ENCODE data around the gene SLC41A2. TPM values are rescaled to one million over a fixed set of nuclear protein-coding genes. Genes with fewer than 3 reads are reported as not detected.
"Not testable (repeated sequence)": the region's sequence is repeated elsewhere in the genome, so short reads cannot be mapped to it uniquely, and the experiment has no call there.

SLC41A2 gene
- total RNA-seq, 2 experiments from 2014 or later = 5.3 to 16.4 TPM

DNA sequence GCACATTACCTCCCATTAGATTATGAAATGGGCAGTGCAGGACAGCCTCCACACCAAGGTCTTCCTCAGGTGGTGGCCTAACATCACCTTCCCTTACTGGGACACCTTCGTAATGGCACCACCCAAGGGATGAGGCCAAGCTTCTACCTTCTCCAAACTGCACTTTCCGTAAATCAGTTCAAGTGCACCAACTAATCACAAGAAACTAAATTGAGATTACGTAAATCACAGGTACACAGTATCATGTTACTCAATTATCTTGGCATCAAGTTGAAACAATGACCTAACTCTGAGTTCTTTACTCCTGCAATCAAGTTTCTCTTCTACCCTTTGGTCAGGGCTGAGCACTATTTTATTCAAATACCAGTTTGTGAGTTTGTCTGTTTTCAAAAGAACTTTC is 13.8 kb downstream of the SLC41A2 start:
- Histone ChIP-seq H3K27ac (ENCODE audit: low read depth, low read length, poor library complexity, severe bottlenecking) (no peak overlapping the region), H4K20me1 (ENCODE audit: insufficient read depth, low read length) (no peaks in the 10 kb centered on the region), H2AFZ (ENCODE audit: low read length) (no peak overlapping the region), H3K79me2 (ENCODE audit: insufficient read depth, low read depth, low read length) (no peaks in the 10 kb centered on the region), H3K9me2 (ENCODE audit: insufficient read depth, low read length) (no peaks in the 10 kb centered on the region), H3K4me1 (ENCODE audit: insufficient read depth, low read length, poor library complexity, severe bottlenecking) (no peaks in the 10 kb centered on the region), H3K36me3 (ENCODE audit: insufficient read depth, low read length) (no peaks in the 10 kb centered on the region), H3K9me3 (ENCODE audit: low read length) (0 out of 2 replicates have a peak, but pooled peaks cover 9% of the 10 kb centered on the region), H3K4me3 (ENCODE audit: low read depth, low read length, poor library complexity, severe bottlenecking) (no peak overlapping the region), H3K4me2 (ENCODE audit: low read length) (no peak overlapping the region)
- no peak for DNase-seq (ENCODE audit: low spot score)
- BruUV-seq (replicated peaks) = no TSS peak
- ChIA-PET POLR2A (interaction anchor here (0.6 kb wide), 1 partner anchor 669 kb away, joined by 3 read pairs; no protein-coding TSS in a partner anchor), CTCF (ENCODE audit: unreplicated experiment) (no interaction called here)
- intact Hi-C loops (cut with micrococcal nuclease; ENCODE audit: unreplicated experiment) = no loop called here
- TF ChIP-seq, protein P1, sequence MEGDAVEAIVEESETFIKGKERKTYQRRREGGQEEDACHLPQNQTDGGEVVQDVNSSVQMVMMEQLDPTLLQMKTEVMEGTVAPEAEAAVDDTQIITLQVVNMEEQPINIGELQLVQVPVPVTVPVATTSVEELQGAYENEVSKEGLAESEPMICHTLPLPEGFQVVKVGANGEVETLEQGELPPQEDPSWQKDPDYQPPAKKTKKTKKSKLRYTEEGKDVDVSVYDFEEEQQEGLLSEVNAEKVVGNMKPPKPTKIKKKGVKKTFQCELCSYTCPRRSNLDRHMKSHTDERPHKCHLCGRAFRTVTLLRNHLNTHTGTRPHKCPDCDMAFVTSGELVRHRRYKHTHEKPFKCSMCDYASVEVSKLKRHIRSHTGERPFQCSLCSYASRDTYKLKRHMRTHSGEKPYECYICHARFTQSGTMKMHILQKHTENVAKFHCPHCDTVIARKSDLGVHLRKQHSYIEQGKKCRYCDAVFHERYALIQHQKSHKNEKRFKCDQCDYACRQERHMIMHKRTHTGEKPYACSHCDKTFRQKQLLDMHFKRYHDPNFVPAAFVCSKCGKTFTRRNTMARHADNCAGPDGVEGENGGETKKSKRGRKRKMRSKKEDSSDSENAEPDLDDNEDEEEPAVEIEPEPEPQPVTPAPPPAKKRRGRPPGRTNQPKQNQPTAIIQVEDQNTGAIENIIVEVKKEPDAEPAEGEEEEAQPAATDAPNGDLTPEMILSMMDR (conservative IDR thresholded peaks at IDR 0.05; ENCODE audit: low read length) = no peak
- TF ChIP-seq EZH2phosphoT487 (IDR thresholded peaks at IDR 0.05; ENCODE audit: borderline replicate concordance, low read depth, low read length) = no peak

DNA sequence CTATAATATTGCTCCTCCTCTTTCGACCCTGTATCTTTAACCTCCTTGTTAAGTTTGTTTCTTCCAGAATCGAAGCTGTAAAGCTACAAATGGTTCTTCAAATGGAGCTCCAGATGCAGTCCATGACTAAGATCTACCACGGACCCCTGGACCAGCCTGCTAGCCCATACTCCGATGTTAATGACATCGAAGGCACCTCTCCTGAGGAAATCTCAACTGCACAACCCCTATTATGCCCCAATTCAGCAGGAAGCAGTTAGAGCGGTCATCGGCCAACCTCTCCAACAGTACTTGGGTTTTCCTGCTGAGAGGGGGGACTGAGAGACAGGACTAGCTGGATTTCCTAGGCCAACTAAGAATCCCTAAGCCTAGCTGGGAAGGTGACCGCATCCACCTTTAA is 14.7 kb downstream of the SLC41A2 start:
- H3K9me2 ChIP-seq (ENCODE audit: insufficient read depth, low read length); H3K4me3 ChIP-seq (ENCODE audit: low read depth, low read length, poor library complexity, severe bottlenecking); H3K9me3 ChIP-seq (ENCODE audit: low read length); H3K27ac ChIP-seq (ENCODE audit: low read depth, low read length, poor library complexity, severe bottlenecking); H3K79me2 ChIP-seq (ENCODE audit: insufficient read depth, low read depth, low read length); BruUV-seq (replicated peaks); CTCF ChIA-PET (ENCODE audit: unreplicated experiment); H3K4me1 ChIP-seq (ENCODE audit: insufficient read depth, low read length, poor library complexity, severe bottlenecking); H2AFZ ChIP-seq (ENCODE audit: low read length); H4K20me1 ChIP-seq (ENCODE audit: insufficient read depth, low read length); H3K36me3 ChIP-seq (ENCODE audit: insufficient read depth, low read length); intact Hi-C loops (cut with micrococcal nuclease; ENCODE audit: unreplicated experiment); H3K4me2 ChIP-seq (ENCODE audit: low read length); DNase-seq (ENCODE audit: low spot score): not testable (repeated sequence)
- POLR2A ChIA-PET = interaction anchor here (0.7 kb wide), 1 partner anchor 16 kb away, joined by 3 read pairs; no protein-coding TSS in a partner anchor

DNA sequence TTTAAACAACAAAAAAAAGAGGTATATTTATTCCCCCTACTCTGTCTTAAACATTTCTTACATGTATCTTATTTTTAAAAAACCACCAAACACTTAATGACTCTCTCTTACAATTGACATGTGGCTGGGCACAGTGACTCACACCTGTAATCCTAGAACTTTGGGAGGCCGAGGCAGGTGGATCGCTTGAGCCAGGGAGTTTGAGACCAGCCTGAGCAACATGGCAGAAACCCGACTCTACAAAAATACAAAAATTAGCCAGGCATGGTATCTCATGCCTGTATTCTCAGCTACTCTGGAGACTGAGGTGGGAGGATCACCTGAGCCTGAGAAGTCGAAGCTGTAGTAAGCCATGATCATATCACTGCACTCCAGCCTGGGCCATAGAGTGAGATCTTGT is 16.0 kb downstream of the SLC41A2 start:
- Histone ChIP-seq H3K4me1 (ENCODE audit: insufficient read depth, low read length, poor library complexity, severe bottlenecking) (no peaks in the 10 kb centered on the region), H3K27ac (ENCODE audit: low read depth, low read length, poor library complexity, severe bottlenecking) (no peak overlapping the region), H3K4me3 (ENCODE audit: low read depth, low read length, poor library complexity, severe bottlenecking) (no peak overlapping the region), H3K4me2 (ENCODE audit: low read length) (no peak overlapping the region), H3K9me2 (ENCODE audit: insufficient read depth, low read length) (no peaks in the 10 kb centered on the region), H3K9me3 (ENCODE audit: low read length) (0 out of 2 replicates have a peak, but pooled peaks cover 9% of the 10 kb centered on the region), H2AFZ (ENCODE audit: low read length) (no peak overlapping the region), H3K36me3 (ENCODE audit: insufficient read depth, low read length) (no peaks in the 10 kb centered on the region), H4K20me1 (ENCODE audit: insufficient read depth, low read length) (no peaks in the 10 kb centered on the region), H3K79me2 (ENCODE audit: insufficient read depth, low read depth, low read length) (no peaks in the 10 kb centered on the region)
- no peak for DNase-seq (ENCODE audit: low spot score)
- intact Hi-C loops (cut with micrococcal nuclease; ENCODE audit: unreplicated experiment) = no loop called here
- POLR2A ChIA-PET = interaction anchor here (0.6 kb wide), 1 partner anchor 98 kb away, joined by 6 read pairs; no protein-coding TSS in a partner anchor
- CTCF ChIA-PET (ENCODE audit: unreplicated experiment) = no interaction called here
- TF ChIP-seq EZH2phosphoT487 (IDR thresholded peaks at IDR 0.05; ENCODE audit: borderline replicate concordance, low read depth, low read length) = no peak
- TF ChIP-seq, protein P1 (conservative IDR thresholded peaks at IDR 0.05; ENCODE audit: low read length) = no peak
- no TSS peak for BruUV-seq (replicated peaks)
